Cardiac fibroblast (primary cell): ENCODE data around the gene HRK.

ENCODE experiments used
- DNase-seq, 2 donors: peaks; one replicate each; pipeline versions ENCODE4 v3.0.0 to v3.0.0-alpha.2; 2010; ENCODE audit warnings: low read depth in 2 of 2
- H3K4me3 ChIP-seq, 2 donors: replicated peaks in 1 of 2; 1 replicate in 1 of 2; 2 replicates in 1 of 2; pipeline ENCODE4 v1.5.1; 2011; ENCODE audit warnings: low read depth in 2 of 2, low read length in 2 of 2, mild to moderate bottlenecking in 2 of 2, moderate library complexity in 1 of 2
- CTCF ChIP-seq: IDR thresholded peaks from one replicate; pipeline ENCODE4 v1.5.1; 2011; ENCODE audit warnings: low read depth, mild to moderate bottlenecking, low read length, inconsistent platforms

Gene HRK

GRCh38 chr12:116881325-116881876 lies at the start of gene HRK:
TSS of gene HRK (minus strand) at chr12:116881441. CDS start at chr12:116881307, 134 bp downstream.
- no peak for TF ChIP-seq CTCF
- H3K4me3 ChIP-seq = peak within 1 kb of the TSS in 1 of 2 donors; percentile 32
- no peak for DNase-seq

- no peak for DNase-seq
- no peak for TF ChIP-seq CTCF
- no peak overlapping the region for H3K4me3 ChIP-seq
Observed at GRCh38 chr12:116929885-116930284, 48.6 kb upstream of the HRK start.

GRCh38 chr12:116928504-116928903 lies 47.3 kb upstream of the HRK start:
- no peak overlapping the region for H3K4me3 ChIP-seq
- TF ChIP-seq CTCF = no peak
- no peak for DNase-seq

GRCh38 chr12:116927244-116927940 lies 46.2 kb upstream of the HRK start:
- TF ChIP-seq CTCF = no peak
- DNase-seq = no peak

GRCh38 chr12:116926283-116927243 lies 45.3 kb upstream of the HRK start:
- no peak for DNase-seq
- no peak for TF ChIP-seq CTCF
- H3K4me3 ChIP-seq = no peak overlapping the region

More at GRCh38 chr12:116927244-116927940, 46.2 kb upstream of the HRK start:
- no peak overlapping the region for H3K4me3 ChIP-seq

- DNase-seq = peak; percentile 52 to 84
- TF ChIP-seq CTCF = no peak
- no peak overlapping the region for H3K4me3 ChIP-seq
Observed at GRCh38 chr12:116924558-116925453, 43.6 kb upstream of the HRK start.
